Activated CD4-positive, alpha-beta T cell treated with anti-CD3 and anti-CD28 coated beads, Interleukin-2, amount 50 U/mL, for 48 hours (primary cell): ENCODE measurements around the gene PGGT1B.
A peak's percentile ranks its signal among the peaks of the same experiment; 100 is the strongest.

Experiments used
- DNase-seq, 2 experiments: peaks; one replicate each; pipeline ENCODE4 v3.0.0-alpha.2; 2020

PGGT1B gene

DNA sequence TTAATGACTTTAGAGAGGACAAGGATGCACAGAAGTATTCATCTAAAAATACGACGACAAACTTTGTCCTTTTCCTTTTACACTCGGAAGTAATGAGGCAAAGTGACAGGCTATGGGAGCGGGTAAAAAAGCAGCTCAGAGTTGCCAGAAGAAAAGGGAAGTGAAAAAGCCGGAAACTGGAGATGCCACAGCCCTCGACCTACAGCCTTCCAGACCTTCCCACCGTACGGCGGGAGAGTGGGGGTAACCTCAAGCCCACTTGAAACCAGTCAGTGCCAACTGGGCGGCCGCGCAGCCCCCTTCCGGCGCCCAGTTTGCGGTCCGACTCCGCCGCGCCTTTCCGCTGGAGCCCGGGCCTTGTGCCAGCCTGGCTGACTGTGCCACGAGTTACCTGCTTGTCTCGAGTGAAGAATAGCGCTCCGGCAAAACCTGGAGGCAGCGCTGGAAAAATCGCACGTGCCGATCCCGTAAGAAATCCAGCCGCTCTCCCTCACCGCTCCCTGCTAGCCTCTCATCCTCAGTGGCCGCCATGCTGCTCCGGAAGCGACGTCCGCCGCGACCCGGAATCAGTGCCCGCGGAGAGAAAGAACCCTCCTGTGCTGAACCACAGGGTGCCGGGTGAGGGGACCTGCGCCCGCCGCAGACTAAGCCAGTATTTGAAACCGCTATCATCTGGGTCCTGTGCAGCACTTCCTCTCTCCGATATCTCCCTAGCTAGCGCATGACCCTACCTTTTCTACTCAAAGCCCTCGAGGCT, at the start of gene PGGT1B:
TSS of gene PGGT1B (minus strand) at position 557 of the 757 bp plus-strand sequence. CDS start at position 531, 26 bp downstream.
- DNase-seq = peak; percentile 77 to 82

DNA sequence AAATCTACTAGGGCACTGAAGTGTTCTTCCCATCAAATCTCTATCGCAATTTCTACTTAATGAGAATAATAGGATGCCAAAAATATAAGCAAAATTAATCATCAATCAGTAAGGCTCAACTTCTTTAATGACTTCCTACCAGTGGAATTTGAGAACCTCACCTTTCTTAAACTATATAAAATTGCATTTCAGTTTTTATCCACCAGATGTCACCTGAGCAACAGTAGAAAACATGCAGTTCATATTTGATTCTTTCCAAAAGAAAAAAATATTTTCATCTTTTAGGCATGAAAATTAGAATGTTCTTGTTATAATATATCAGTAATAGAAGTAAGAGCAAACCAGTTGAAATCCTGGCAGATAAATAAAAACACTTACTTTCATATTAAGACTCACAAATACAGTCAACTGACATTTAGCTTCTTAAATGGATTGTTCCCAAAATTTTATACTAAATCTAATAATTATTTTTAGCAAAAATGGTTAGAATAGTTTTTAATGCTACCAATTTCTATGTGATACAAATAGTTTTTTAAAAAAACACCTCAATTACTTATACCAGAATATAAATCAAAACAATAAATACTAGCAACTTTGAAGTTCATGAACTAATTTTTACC, 47.2 kb upstream of the PGGT1B start:
- no peak for DNase-seq

GRCh38 chr5:115308815-115309214, 46.1 kb upstream of the PGGT1B start:
- no peak for DNase-seq

- no peak for DNase-seq
Observed at GRCh38 chr5:115306011-115306536, 43.4 kb upstream of the PGGT1B start.

DNA sequence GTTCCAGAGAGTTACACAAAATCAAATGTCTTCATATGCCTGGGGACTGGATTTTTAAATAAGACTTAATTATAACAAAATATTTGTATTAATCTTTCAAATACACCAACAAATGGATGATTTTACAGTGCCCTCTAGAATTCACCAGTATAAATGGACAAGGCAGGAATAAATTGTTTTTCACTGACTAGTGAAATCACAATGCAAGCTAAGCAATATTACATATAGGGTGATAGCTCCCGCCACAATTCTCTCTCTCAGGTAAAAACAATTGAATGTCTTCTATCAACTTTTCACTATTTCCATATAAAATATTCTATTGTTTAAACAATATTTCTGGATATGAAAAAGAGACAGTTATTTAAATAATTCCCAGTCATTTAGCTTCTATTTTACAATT, 41.8 kb upstream of the PGGT1B start:
- DNase-seq = no peak

DNA sequence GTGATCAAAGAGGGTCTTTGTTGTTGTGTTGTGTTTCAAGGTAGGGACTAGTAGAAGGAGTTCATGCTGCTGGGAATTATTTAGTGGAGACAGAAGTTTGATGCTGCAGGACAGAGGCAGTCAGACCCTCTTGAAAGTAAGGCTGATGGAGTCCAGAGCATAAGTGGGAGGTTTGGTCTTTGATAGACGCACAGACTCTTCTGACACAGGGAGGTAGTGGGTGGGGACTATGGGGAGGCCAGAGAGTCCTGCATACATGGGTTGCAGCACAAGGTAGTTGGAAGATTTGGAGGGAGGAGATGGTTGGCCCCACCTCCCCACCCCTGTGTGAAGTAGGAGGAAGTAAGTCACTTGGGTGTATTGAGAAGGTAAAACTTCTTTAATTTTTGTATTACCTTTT, 36.1 kb upstream of the PGGT1B start:
- DNase-seq = no peak

DNA sequence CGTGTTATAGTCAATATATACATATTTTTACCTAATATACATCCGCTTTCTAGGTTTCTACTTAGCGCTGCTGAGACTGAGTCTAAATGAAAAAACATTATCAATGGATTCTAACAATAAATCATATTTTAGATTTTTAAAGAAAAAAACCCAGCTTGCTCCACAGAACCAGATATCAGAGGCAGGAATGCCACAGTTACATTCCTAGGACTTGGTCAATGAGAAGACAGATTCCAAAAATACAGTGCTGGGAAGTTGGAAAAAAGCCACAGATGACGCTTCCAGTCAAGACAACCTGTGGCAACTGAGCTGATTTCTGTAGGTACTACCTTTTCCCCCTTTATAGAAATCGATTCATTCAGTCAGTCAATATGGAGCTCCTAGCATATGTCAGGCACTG, 34.4 kb upstream of the PGGT1B start:
- DNase-seq = no peak

- DNase-seq = peak; percentile 82 to 84
Observed at GRCh38 chr5:115296124-115297022, 33.7 kb upstream of the PGGT1B start, which contains the start of gene CCDC112. Gene CCDC112 (minus strand): TSS chr5:115296654. CDS start chr5:115296543, 111 bp downstream.

- no peak for DNase-seq
Observed at GRCh38 chr5:115295777-115296123, 33.1 kb upstream of the PGGT1B start.

DNA sequence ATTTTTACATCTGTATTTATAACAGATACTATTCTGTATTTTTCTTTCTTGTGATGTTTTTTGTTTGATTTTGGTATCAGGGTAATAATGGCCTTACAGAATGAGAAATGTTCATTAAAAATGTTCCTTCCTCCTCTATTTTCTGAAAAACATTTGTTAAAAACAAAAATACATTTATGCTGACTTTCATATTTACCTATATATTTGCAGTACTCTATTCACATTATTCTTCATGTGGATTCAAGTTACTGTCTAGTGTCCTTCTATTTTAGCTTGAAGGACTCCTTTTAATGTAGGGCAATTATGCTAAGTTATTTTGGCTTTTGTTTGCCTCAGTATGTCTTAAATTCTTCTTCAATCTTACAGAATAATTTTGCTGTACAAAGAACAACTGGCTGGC, 28.7 kb upstream of the PGGT1B start:
- DNase-seq = no peak

DNA sequence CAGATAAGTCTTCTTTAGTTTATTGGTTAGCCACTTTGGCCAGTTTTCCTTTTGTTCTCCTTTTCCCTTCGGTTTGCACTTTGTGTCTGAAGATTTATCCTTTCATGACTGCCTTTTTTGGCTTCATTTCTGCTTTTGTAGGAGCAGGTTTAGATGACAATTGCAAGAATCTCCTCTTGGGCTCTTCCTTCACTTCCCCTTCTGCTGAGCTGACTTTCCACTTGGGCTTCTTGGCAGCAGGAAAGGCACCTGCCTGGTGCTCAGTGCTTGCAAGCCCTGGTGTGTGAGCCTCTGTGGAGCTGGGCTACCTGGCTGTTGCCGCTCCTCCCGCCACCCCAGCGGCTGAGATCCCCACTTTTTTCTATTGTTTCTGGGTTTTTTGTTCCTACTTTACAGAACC, 26.4 kb upstream of the PGGT1B start:
- DNase-seq = no peak

DNA sequence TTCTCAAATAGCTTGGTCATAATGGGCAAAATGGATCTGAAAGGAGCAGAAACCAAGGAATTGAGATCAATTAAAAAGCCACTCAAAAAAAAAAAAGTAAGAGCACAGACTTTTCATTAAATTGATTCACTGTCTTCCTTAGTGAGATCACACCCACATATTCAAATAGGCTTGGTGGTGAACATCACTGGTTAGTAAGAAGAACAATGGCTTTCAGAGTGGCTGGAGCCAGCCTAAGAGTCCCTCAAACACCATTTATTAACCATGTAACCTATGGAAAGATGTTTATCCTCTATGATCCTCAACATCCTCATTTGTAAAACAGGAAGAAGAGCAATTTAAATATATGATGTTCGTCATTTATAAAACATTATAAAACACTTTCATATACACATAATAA, 21.3 kb upstream of the PGGT1B start:
- no peak for DNase-seq

- DNase-seq = no peak
Observed at GRCh38 chr5:115282131-115282530, 19.5 kb upstream of the PGGT1B start.

DNA sequence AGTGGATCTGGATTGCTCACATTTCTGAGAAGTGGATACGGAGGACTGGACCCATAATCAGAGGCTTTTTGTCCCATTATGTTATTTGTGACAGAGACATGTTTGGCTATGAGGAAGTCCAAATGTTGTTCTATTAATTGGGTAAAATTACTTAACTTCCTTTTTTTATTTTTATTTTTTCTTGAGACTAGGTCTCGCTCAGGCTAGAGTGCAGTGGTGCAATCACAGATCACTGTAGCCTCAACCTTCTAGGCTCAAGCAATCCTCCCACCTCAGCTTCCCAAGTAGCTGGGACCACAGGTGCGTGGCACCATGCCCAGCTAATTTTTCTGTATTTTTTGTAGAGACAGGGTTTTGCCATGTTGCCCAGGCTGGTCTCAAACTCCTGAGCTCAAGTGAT, 11.9 kb upstream of the PGGT1B start:
- DNase-seq = no peak

- no peak for DNase-seq
Observed at GRCh38 chr5:115272297-115272958, 9.8 kb upstream of the PGGT1B start.

DNA sequence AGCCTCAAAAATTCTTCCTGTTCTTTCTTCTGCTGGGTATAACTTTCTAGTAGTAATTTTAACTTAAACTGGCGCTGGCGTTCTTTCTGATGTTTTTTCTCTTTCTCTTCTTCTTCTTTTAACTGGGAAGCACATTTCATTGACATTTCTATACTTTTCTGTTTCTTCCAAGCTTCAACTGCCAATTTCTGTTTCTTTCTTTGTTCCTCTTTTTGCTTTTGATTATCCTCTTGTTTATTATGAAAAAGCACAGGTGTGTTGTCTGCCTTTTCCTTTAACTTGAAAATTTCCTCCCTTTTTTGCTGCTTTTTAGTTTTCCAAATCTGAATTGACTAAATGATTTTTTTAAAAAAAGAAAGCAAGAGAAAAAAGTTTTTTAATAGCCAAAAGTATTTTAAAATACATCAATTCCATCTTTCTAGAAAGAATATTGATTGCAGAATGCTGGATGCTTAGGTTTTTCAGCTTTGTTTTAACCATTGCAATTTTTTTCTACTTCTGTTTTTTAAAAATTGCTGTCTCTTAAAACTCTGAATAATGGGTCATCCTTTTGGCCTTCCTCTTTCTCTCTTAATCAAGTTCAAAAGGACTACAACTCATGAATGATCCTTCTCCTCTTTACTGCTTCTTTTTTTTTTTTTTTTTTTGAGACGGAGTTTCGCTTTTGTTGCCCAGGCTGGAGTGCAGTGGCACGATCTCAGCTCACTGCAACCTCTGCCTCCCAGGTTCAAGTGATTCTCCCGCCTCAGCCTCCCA, 8.8 kb upstream of the PGGT1B start:
- no peak for DNase-seq

- DNase-seq = no peak
Observed at GRCh38 chr5:115267617-115268016, 4.9 kb upstream of the PGGT1B start.

GRCh38 chr5:115265220-115265619, 2.5 kb upstream of the PGGT1B start:
- DNase-seq = no peak

DNA sequence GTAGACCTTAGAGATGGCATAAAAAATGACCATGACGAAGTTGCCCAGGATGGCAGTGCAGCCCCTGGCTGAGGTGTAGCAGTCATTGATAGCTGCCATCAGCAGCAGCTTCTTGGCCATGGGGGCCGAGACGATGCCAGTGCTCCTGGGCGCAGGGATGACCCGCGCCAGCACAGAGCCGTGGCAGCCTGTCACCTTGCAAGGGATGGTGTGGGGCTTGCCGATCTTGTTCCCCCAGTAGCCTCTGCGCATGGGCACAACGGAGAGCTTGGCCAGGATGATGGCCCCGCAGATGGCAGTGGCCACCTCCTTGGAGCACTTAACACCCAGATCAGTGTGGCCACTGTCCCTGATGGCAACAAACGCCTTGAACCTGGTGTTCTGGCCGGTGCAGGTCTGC, 2.1 kb upstream of the PGGT1B start:
- DNase-seq = no peak

GRCh38 chr5:115263078-115263380, 352 bp upstream of the PGGT1B start:
- DNase-seq = no peak

DNA sequence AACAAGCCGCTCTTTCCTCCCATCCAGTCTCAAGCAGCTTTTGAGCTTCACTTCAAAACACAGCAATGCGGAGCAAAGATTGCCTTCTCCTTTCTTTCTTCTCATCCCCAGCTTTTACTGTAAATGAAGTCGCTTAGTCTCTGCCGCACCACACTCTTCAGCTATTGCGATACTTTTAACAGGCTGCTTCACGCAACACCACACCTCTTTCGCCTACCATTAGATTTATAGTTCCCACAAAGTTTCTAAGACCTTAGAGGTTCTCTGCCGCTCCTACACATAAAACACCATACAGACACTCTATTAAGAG, 711 bp downstream of the PGGT1B start:
- DNase-seq = no peak

- no peak for DNase-seq
Observed at GRCh38 chr5:115260248-115260647, 2.4 kb downstream of the PGGT1B start.
